Testis (tissue), 3 donors: ENCODE data around the gene SASH1. TPM values are rescaled to one million over a fixed set of nuclear protein-coding genes. Genes with fewer than 3 reads are reported as not detected.

Source experiments
- DNase-seq: peaks from one replicate; pipeline ENCODE4 v3.0.0-alpha.2; 2019
- H3K27ac ChIP-seq, 2 donors: fragments of 200-600 bp; sonication (generic); one replicate each; pipeline ENCODE4 v1.5.1; 2019
- H3K27me3 ChIP-seq: fragments of 200-600 bp; sonication (generic); one replicate; pipeline ENCODE4 v1.5.1; 2019
- H3K36me3 ChIP-seq: fragments of 200-600 bp; sonication (generic); one replicate; pipeline ENCODE4 v1.5.1; 2017; ENCODE audit warnings: low read depth; ENCODE audit errors: missing control alignments
- H3K4me1 ChIP-seq: fragments of 200-600 bp; sonication (generic); one replicate; pipeline ENCODE4 v1.5.1; 2019
- H3K4me3 ChIP-seq, 2 donors: fragments of 200-600 bp; sonication (generic); one replicate each; pipeline ENCODE4 v1.5.1; 2017 to 2019
- H3K9me3 ChIP-seq: fragments of 200-600 bp; sonication (generic); one replicate; pipeline ENCODE4 v1.5.1; 2017
- CTCF ChIP-seq, 3 experiments: fragments of 450-650 bp in 2 of 3; fragments of 200-600 bp in 1 of 3; sonication (generic) in 1 of 3; IDR thresholded peaks; one replicate each; pipeline ENCODE4 v1.5.1; 2016 to 2019; ENCODE audit warnings: antibody characterized with exemption in 3 of 3, mild to moderate bottlenecking in 2 of 3, moderate library complexity in 1 of 3
- POLR2A ChIP-seq: fragments of 450-650 bp; IDR thresholded peaks from one replicate; pipeline ENCODE4 v1.6.1; 2017; ENCODE audit warnings: antibody characterized with exemption, mild to moderate bottlenecking, moderate library complexity
- WGBS, 2 donors: methylation state at CpG; one replicate each; pipeline ENCODE4 v1.1.5; 2018; 5-methylcytosine and 5-hydroxymethylcytosine counted together
- intact Hi-C: fragments of 100-400 bp; cut with DNase I; formaldehyde crosslinking; loops from one replicate; pipeline ENCODE4 v1.15.1; 2023; ENCODE audit warnings: low total_unique reads
- polyA plus RNA-seq: library from polyadenylated mRNA; stranded (reverse); fragments of 350-450 nt; fragmentation: Illumina TruSeq; extraction: RNeasy Lipid Tissue Mini Kit (QIAGEN cat#74804); gene quantifications from one replicate; pipeline ENCODE4 v1.2.3, GENCODE V29; 2014; ENCODE audit warnings: low read depth, low replicate concordance; ENCODE audit not compliant: insufficient read depth
- total RNA-seq, 2 donors: library from RNA; depleted of rRNA; stranded (reverse); fragments of >200 nt; gene quantifications; one replicate each; pipeline ENCODE4 v1.2.3, GENCODE V29; 2016

Gene SASH1
- total and polyA plus RNA-seq, 3 donors from 2014 or later = 12.1 to 42.1 (median 40.3) TPM

DNA sequence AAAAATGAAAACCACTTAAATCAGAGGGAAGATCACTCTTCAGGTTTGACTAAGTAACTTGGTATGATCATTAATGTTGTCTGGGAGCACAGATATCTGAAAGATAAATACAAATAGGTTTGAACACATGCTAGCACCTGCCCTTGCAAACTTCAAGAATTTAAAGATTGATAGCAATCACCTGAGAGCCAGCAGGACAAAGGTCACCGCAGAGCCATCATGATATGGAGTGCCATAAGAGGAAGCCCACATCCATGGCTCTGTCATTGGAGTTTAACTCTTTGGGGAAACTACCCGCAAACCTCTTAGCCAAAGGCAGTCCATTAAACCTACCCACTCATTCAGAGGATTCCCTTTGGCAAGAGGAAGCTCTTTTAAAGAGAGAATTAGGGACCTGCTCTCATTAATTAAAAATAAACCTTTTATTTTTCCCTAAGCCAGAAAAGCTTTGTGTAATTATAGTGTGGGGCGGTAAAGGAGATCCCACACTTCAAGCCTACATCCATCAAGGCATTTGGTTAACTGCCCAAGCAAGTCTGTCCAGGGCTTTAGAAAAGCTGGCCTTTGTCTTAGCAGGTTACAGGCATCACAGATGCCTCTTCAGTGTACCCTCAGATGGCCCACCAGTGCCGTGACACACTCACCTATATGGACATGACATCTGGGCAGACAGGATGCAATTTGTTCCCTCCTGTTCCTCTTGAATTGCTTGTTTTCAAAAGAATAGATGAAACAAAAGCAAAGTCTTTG, 73.0 kb downstream of the SASH1 start:
- intact Hi-C loops = no loop called here
- Histone ChIP-seq H3K4me1 (no peaks in the 10 kb centered on the region), H3K27me3 (no peaks in the 10 kb centered on the region), H3K4me3 (no peak overlapping the region), H3K9me3 (no peaks in the 10 kb centered on the region), H3K36me3 (no peaks in the 10 kb centered on the region), H3K27ac (no peak overlapping the region)
- DNase-seq = no peak
- 88 to 93% methylated on average over 4 of the region's 4 CpGs for WGBS, 2 donors
- TF ChIP-seq CTCF (IDR thresholded peaks at IDR 0.05) (no peak), POLR2A (no peak)

DNA sequence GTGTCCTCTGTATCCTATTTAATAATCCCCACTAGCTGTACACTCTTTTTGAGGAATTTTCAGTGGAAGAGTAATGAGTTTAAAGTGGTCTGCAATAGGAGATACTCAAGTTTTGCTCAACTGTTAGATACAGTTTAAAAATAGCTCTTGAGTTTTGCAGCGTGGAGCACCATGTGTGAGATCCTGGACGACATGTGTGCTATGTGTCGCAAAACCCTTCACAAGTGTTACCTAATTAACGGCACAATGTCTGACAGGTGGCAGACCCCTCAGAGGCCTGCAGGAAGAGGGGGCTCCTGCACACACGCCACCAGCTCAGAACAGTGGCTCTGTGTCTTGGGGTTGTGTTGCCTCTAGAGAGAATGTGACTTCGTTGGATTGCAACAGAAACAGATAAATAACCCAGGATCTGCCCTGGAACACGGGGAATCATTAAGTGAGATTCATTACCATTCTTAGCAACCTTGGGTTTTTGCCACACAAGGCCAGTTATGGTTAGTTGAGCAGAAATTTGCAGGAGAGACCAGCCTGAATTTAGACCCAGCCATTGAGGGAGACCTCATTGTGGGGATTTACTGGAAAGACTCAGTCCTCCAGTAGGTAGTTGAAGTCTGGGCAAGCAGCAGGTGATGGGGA, 73.8 kb downstream of the SASH1 start:
- no peaks in the 10 kb centered on the region for H3K4me1 ChIP-seq
- intact Hi-C loops = no loop called here
- no peaks in the 10 kb centered on the region for H3K36me3 ChIP-seq
- H3K4me3 ChIP-seq = no peak overlapping the region
- no peaks in the 10 kb centered on the region for H3K27me3 ChIP-seq
- H3K9me3 ChIP-seq = no peaks in the 10 kb centered on the region
- no peak overlapping the region for H3K27ac ChIP-seq
- DNase-seq = no peak
- WGBS, 2 donors = 78 to 82% methylated on average over 7 of the region's 7 CpGs
- TF ChIP-seq POLR2A (no peak), CTCF (IDR thresholded peaks at IDR 0.05) (no peak)

DNA sequence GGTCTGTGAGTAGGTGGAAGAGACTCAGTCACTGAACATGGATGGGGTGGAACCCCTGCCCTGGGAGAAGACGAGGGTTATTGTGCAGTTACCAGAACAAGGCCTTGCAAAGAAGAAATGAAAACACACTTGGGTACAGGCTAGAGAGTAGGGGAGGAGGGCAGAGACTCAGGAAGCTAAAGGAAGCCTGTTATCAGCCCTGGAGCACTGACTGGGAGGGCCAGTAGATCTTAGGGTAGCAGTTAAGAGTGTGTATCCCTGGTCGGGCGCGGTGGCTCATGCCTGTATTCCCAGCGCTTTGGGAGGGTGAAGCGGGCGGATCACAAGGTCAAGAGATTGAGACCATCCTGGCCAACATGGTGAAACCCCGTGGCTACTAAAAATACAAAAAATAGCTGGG, 74.4 kb downstream of the SASH1 start:
- DNase-seq = no peak
- 93 to 96% methylated on average over 8 of the region's 8 CpGs for WGBS, 2 donors
- TF ChIP-seq CTCF (IDR thresholded peaks at IDR 0.05) = no peak
- no peaks in the 10 kb centered on the region for H3K9me3 ChIP-seq
- H3K27me3 ChIP-seq = no peaks in the 10 kb centered on the region
- no peak overlapping the region for H3K27ac ChIP-seq
- no peaks in the 10 kb centered on the region for H3K36me3 ChIP-seq
- intact Hi-C loops = no loop called here
- H3K4me1 ChIP-seq = no peaks in the 10 kb centered on the region
- no peak overlapping the region for H3K4me3 ChIP-seq

DNA sequence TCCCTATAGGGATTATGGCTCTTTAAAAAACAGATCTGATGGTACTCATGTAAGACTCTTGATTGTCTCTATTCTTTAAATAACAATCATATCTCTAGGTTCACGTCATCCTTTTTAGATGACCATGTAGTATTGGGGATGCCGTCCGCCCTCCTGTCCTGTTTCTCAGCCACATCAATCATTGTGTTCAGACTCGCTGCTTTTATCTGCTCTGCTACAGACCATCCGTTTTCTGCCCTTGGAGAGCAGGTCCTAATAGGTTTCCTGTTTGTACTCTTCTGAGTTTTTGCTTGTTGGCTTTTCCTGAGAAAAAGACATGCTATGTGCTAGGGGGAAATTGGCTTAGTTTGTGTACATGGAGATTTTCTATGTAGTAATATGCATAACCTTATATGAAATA, 76.8 kb downstream of the SASH1 start:
- H3K4me3 ChIP-seq = no peak overlapping the region
- H3K9me3 ChIP-seq = no peaks in the 10 kb centered on the region
- 69 to 75% methylated on average over 5 of the region's 5 CpGs for WGBS, 2 donors
- no peak overlapping the region for H3K27ac ChIP-seq
- H3K27me3 ChIP-seq = no peaks in the 10 kb centered on the region
- intact Hi-C loops = no loop called here
- no peak for DNase-seq
- no peaks in the 10 kb centered on the region for H3K4me1 ChIP-seq
- H3K36me3 ChIP-seq = no peaks in the 10 kb centered on the region
- TF ChIP-seq POLR2A (no peak), CTCF (IDR thresholded peaks at IDR 0.05) (no peak)

DNA sequence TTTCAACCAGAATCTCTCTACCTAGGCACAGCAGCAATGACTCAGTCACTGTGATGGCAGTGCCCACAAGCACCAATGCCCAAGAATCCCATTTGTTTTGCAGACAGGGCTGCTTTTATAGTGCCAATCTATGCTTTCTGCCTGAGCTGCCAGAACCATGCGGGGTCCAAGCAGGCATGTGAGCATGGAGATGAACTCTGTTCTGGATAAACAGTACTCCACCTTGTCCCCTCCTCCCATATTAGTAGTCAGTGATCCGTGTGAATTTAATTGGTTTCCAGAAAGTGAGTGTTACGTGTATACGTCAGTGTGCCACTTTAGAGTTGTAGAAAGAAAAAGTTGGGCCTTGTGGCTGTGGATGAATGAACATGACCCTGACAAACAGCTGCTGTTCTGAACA, 79.4 kb downstream of the SASH1 start:
- no peaks in the 10 kb centered on the region for H3K36me3 ChIP-seq
- H3K4me3 ChIP-seq = no peak overlapping the region
- WGBS, 2 donors = 92 to 94% methylated on average over 4 of the region's 4 CpGs
- no peak for DNase-seq
- TF ChIP-seq POLR2A = no peak
- no peak for TF ChIP-seq CTCF (IDR thresholded peaks at IDR 0.05)
- H3K27me3 ChIP-seq = no peaks in the 10 kb centered on the region
- H3K27ac ChIP-seq = no peak overlapping the region
- intact Hi-C loops = no loop called here
- H3K4me1 ChIP-seq = no peaks in the 10 kb centered on the region
- H3K9me3 ChIP-seq = no peaks in the 10 kb centered on the region
